Measurements from ENCODE around the gene ACOT4. TPM values are rescaled to one million over a fixed set of nuclear protein-coding genes. Genes with fewer than 3 reads are reported as not detected.
A peak's percentile ranks its signal among the peaks of the same experiment; 100 is the strongest.
"Not testable (repeated sequence)": the region's sequence is repeated elsewhere in the genome, so short reads cannot be mapped to it uniquely, and the experiment has no call there.

Gene ACOT4
- total RNA-seq, 2 experiments from 2014 or later = 1.4 to 1.7 TPM

- DNase-seq = no peak
- Mint-ChIP-seq H3K9me3 (peaks cover 7% of the 10 kb centered on the region), H3K4me1 (ENCODE audit: low read depth) (peaks cover 43% of the 10 kb centered on the region), H3K27ac (peak overlapping the region; percentile 95), H3K27me3 (ENCODE audit: low read depth) (no peaks in the 10 kb centered on the region), H3K4me3 (peak overlapping the region; percentile 83), H3K36me3 (ENCODE audit: low read depth) (peaks cover 33% of the 10 kb centered on the region)
- CTCF ChIA-PET = interaction anchor here (4.0 to 4.1 kb wide), 2 partner anchors 49 to 58 kb away, joined by 17 to 33 read pairs; no protein-coding TSS in a partner anchor
- intact Hi-C loops (cut with micrococcal nuclease) = loop anchor here (5.0 kb wide), 1 partner anchor 40 kb away; no protein-coding TSS in a partner anchor
These were observed 24.3 kb upstream of the ACOT4 start for GRCh38 chr14:73567358-73567757.

- no peaks in the 10 kb centered on the region for H3K27me3 Mint-ChIP-seq (ENCODE audit: low read depth)
- peaks cover 44% of the 10 kb centered on the region for H3K4me1 Mint-ChIP-seq (ENCODE audit: low read depth)
- H3K36me3 Mint-ChIP-seq (ENCODE audit: low read depth) = peaks cover 29% of the 10 kb centered on the region
- H3K4me3 Mint-ChIP-seq = peak overlapping the region; percentile 83
- intact Hi-C loops (cut with micrococcal nuclease) = loop anchor here (1.0 to 5.0 kb wide), 5 partner anchors 41 to 541 kb away; partner anchors contain the start of genes DNAL1 and ZFYVE1
- DNase-seq = peak; percentile 69
- peak overlapping the region; percentile 95 for H3K27ac Mint-ChIP-seq
- CTCF ChIA-PET = interaction anchor here (0.6 to 4.1 kb wide), 8 partner anchors 10 to 379 kb away, joined by 3 to 33 read pairs (median 4); partner anchors contain the start of gene PTGR2
- peaks cover 4% of the 10 kb centered on the region for H3K9me3 Mint-ChIP-seq
These were observed 23.5 kb upstream of the ACOT4 start for GRCh38 chr14:73567951-73568885.

- not testable (repeated sequence) for DNase-seq; H3K9me3 Mint-ChIP-seq; H3K27me3 Mint-ChIP-seq (ENCODE audit: low read depth)
- intact Hi-C loops (cut with micrococcal nuclease) = loop anchor here (1.0 to 5.0 kb wide), 8 partner anchors 42 to 542 kb away; partner anchors contain the start of genes DNAL1, NUMB and ZFYVE1
- H3K4me3 Mint-ChIP-seq = peak overlapping the region; percentile 83
- H3K27ac Mint-ChIP-seq = peak overlapping the region; percentile 95
- H3K4me1 Mint-ChIP-seq (ENCODE audit: low read depth) = peaks cover 46% of the 10 kb centered on the region
- CTCF ChIA-PET = interaction anchor here (0.6 to 4.1 kb wide), 8 partner anchors 10 to 378 kb away, joined by 3 to 33 read pairs (median 4); partner anchors contain the start of gene PTGR2
- peaks cover 29% of the 10 kb centered on the region for H3K36me3 Mint-ChIP-seq (ENCODE audit: low read depth)
These were observed 22.8 kb upstream of the ACOT4 start for GRCh38 chr14:73568886-73569184.

- peak within 1 kb of the TSS; percentile 83 for H3K4me3 Mint-ChIP-seq
- peaks cover 30% of the 10 kb centered on the region for H3K36me3 Mint-ChIP-seq (ENCODE audit: low read depth)
- intact Hi-C loops (cut with micrococcal nuclease) = loop anchor here (1.0 to 5.0 kb wide), 6 partner anchors 42 to 449 kb away; partner anchors contain the start of genes DNAL1 and NUMB
- DNase-seq = peak; percentile 86
- H3K9me3 Mint-ChIP-seq; H3K27me3 Mint-ChIP-seq (ENCODE audit: low read depth): not testable (repeated sequence)
- peak within 1 kb of the TSS; percentile 95 for H3K27ac Mint-ChIP-seq
- H3K4me1 Mint-ChIP-seq (ENCODE audit: low read depth) = peaks cover 46% of the 10 kb centered on the region
- CTCF ChIA-PET = interaction anchor here (0.6 to 4.1 kb wide), 13 partner anchors 9 to 468 kb away, joined by 3 to 33 read pairs (median 4); partner anchors contain the start of gene PTGR2
These were observed 22.3 kb upstream of the ACOT4 start, which contains the start of gene ACOT2 for GRCh38 chr14:73569185-73569958. Gene ACOT2 (plus strand): TSS chr14:73569213. CDS start chr14:73569241, 28 bp downstream.

GRCh38 chr14:73570913-73571312, 20.8 kb upstream of the ACOT4 start:
- H3K27ac Mint-ChIP-seq; H3K4me3 Mint-ChIP-seq; H3K27me3 Mint-ChIP-seq (ENCODE audit: low read depth); H3K9me3 Mint-ChIP-seq: not testable (repeated sequence)
- CTCF ChIA-PET = interaction anchor here (0.6 to 4.1 kb wide), 23 partner anchors 9 to 692 kb away, joined by 3 to 24 read pairs (median 3); partner anchors contain the start of genes RIOX1 and ZNF410
- peak; percentile 79 for DNase-seq
- Mint-ChIP-seq H3K4me1 (ENCODE audit: low read depth) (peaks cover 35% of the 10 kb centered on the region), H3K36me3 (ENCODE audit: low read depth) (peaks cover 22% of the 10 kb centered on the region)
- intact Hi-C loops (cut with micrococcal nuclease) = loop anchor here (1.0 kb wide), 5 partner anchors 22 to 513 kb away; partner anchors contain the start of genes ALDH6A1, LIN52 and RBM25

- intact Hi-C loops (cut with micrococcal nuclease); DNase-seq; H3K27me3 Mint-ChIP-seq (ENCODE audit: low read depth); H3K27ac Mint-ChIP-seq; H3K9me3 Mint-ChIP-seq; H3K4me3 Mint-ChIP-seq; H3K36me3 Mint-ChIP-seq (ENCODE audit: low read depth): not testable (repeated sequence)
- CTCF ChIA-PET = interaction anchor here (0.7 kb wide), 1 partner anchor 62 kb away, joined by 3 read pairs; no protein-coding TSS in a partner anchor
- H3K4me1 Mint-ChIP-seq (ENCODE audit: low read depth) = peaks cover 18% of the 10 kb centered on the region
These were observed 18.6 kb upstream of the ACOT4 start for GRCh38 chr14:73573034-73573433.

GRCh38 chr14:73573740-73574139, 17.9 kb upstream of the ACOT4 start:
- intact Hi-C loops (cut with micrococcal nuclease); H3K4me3 Mint-ChIP-seq; H3K36me3 Mint-ChIP-seq (ENCODE audit: low read depth); DNase-seq; H3K27me3 Mint-ChIP-seq (ENCODE audit: low read depth); H3K9me3 Mint-ChIP-seq; H3K27ac Mint-ChIP-seq: not testable (repeated sequence)
- peaks cover 12% of the 10 kb centered on the region for H3K4me1 Mint-ChIP-seq (ENCODE audit: low read depth)
- CTCF ChIA-PET = interaction anchor here (0.7 kb wide), 1 partner anchor 63 kb away, joined by 3 read pairs; no protein-coding TSS in a partner anchor

- H3K27ac Mint-ChIP-seq; H3K36me3 Mint-ChIP-seq (ENCODE audit: low read depth); H3K9me3 Mint-ChIP-seq; H3K4me3 Mint-ChIP-seq; CTCF ChIA-PET; intact Hi-C loops (cut with micrococcal nuclease); H3K27me3 Mint-ChIP-seq (ENCODE audit: low read depth); DNase-seq: not testable (repeated sequence)
- H3K4me1 Mint-ChIP-seq (ENCODE audit: low read depth) = peaks cover 12% of the 10 kb centered on the region
These were observed 17.4 kb upstream of the ACOT4 start for GRCh38 chr14:73574251-73574650.

GRCh38 chr14:73576391-73576790, 15.3 kb upstream of the ACOT4 start:
- H3K36me3 Mint-ChIP-seq (ENCODE audit: low read depth) = peaks cover 5% of the 10 kb centered on the region
- no peaks in the 10 kb centered on the region for H3K27me3 Mint-ChIP-seq (ENCODE audit: low read depth)
- peaks cover 3% of the 10 kb centered on the region for H3K4me1 Mint-ChIP-seq (ENCODE audit: low read depth)
- DNase-seq = no peak
- H3K4me3 Mint-ChIP-seq = no peak overlapping the region
- H3K9me3 Mint-ChIP-seq = no peaks in the 10 kb centered on the region
- intact Hi-C loops (cut with micrococcal nuclease) = no loop called here
- no peak overlapping the region for H3K27ac Mint-ChIP-seq
- CTCF ChIA-PET = interaction anchor here (0.6 kb wide), 1 partner anchor 126 kb away, joined by 3 read pairs; no protein-coding TSS in a partner anchor

- H3K4me3 Mint-ChIP-seq; H3K27ac Mint-ChIP-seq; intact Hi-C loops (cut with micrococcal nuclease); H3K27me3 Mint-ChIP-seq (ENCODE audit: low read depth); H3K4me1 Mint-ChIP-seq (ENCODE audit: low read depth); H3K9me3 Mint-ChIP-seq; CTCF ChIA-PET; H3K36me3 Mint-ChIP-seq (ENCODE audit: low read depth); DNase-seq: not testable (repeated sequence)
These were observed 14.5 kb upstream of the ACOT4 start for GRCh38 chr14:73577214-73577613.

- CTCF ChIA-PET = interaction anchor here (0.7 kb wide), 1 partner anchor 11 kb away, joined by 3 read pairs; no protein-coding TSS in a partner anchor
- H3K9me3 Mint-ChIP-seq; H3K4me3 Mint-ChIP-seq; H3K27ac Mint-ChIP-seq; DNase-seq; H3K36me3 Mint-ChIP-seq (ENCODE audit: low read depth); intact Hi-C loops (cut with micrococcal nuclease); H3K4me1 Mint-ChIP-seq (ENCODE audit: low read depth); H3K27me3 Mint-ChIP-seq (ENCODE audit: low read depth): not testable (repeated sequence)
These were observed 9.3 kb upstream of the ACOT4 start for GRCh38 chr14:73582102-73582979.
